Right renal pelvis (tissue), 4 donors: ENCODE data around the gene KLF1. TPM values are rescaled to one million over a fixed set of nuclear protein-coding genes. Genes with fewer than 3 reads are reported as not detected.
"Not testable (repeated sequence)": the region's sequence is repeated elsewhere in the genome, so short reads cannot be mapped to it uniquely, and the experiment has no call there.

ENCODE experiments used
- DNase-seq, 4 donors: peaks; one replicate each; pipeline ENCODE4 v3.0.0-alpha.2; 2013; ENCODE audit warnings: low read depth in 4 of 4, low spot score in 3 of 4, missing footprints in 1 of 4
- polyA plus RNA-seq, 4 donors: library from polyadenylated mRNA; unstranded; fragments of 120-200 nt; gene quantifications; one replicate each; pipeline ENCODE4 v1.2.1, GENCODE V29; 2013; ENCODE audit not compliant: insufficient read length in 4 of 4

The KLF1 gene
- polyA plus RNA-seq, 4 donors = 0.41 to 0.49 (median 0.44) TPM

DNA sequence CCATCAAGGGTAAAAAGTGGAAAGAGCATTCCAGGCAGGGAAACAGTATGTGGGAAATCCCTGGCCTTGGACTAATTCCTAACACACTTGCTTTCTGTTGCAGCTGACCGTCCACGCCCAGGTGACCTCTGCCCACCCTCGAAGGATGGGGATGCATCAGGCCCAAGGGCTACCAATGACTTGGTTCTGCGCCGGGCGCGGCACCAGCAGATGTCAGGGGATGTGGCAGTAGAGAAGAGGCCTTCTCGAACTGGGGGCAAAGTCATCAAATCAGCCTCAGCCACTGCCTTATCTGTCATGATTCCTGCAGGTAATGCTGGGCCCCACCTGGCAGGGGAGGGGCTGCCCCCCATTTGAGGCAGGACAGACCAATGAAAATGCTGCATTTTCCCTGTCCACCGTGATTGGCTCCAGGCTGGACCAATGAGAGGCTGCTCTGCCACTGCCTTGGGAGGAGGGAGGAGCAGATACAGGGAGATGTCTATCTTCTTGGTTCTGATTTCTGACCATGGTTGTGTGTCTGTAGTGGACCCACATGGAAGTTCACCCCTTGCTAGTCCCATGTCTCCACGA is 18.4 kb downstream of the KLF1 start:
- DNase-seq = no peak

DNA sequence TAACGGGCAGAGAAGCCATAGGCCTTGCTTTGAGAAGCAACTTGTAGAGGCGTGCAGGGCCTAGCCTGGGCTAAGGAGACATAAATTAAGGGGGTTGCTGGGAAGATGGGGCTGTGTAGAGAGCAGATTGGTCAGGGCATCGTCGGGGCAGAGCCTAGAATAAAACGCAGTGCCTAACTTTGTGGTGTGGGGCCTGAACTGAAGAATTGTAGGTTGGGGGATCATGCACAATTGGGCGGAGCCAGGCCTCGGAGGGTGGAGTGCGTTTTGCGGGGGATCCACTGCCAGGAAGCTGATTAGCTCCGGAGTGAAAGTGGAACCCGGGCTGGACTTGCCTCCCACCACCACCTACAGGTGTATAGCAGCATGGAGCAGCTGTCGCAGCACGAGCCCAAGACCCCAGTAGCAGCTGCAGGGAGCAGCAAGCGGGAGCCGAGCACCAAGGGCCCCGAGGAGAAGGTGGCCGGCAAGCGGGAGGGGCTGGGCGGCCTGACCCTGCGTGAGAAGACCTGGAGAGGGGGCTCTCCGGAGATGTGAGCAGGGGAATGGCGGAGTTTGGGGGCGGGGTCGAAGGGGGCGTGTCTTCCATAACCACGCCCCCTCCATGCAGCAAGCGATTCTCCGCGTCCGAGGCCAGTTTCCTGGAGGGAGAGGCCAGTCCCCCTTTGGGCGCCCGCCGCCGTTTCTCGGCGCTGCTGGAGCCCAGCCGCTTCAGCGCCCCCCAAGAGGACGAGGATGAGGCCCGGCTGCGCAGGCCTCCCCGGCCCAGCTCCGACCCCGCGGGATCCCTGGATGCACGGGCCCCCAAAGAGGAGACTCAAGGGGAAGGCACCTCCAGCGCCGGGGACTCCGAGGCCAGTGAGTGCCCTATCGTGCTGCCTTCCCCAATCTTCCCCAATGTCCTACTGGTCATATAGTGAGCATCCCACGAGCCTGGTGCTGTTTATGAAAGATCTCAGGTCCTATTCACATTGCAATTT is 19.6 kb downstream of the KLF1 start:
- DNase-seq = peak in 3 of 4 donors; percentile 70 to 78 (median 77)

DNA sequence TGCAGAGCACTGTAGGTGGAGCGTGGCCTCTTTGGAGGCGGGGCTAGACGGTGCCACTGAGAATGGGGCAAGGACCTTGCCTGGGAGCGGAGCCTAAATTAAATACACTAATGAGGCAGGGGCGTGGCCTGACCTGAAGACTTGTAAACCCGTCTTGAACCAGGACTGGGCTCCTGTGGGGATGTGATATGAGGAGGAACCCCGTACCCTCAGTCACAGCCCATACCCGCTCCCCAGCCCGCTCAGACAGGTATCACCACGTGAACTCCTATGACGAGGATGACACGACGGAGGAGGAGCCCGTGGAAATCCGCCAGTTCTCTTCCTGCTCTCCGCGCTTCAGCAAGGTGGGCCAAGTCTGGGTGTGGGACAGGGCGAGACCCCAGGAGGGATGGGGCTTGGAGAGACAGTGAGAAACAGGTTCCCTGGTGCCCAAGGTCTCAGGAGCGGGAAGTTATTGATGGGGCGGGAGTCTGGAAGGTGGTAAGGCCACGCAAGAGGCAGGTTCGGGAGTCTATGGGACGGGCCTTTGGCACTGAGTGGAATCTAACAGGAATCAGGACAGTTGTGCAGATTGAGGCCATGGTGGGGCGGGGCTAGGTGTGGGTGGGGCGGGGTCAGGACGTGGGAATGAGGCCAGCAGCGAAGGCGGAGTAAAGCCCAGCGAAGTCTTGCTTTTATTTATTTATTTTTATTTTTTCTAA is 20.4 kb downstream of the KLF1 start:
- DNase-seq = no peak

DNA sequence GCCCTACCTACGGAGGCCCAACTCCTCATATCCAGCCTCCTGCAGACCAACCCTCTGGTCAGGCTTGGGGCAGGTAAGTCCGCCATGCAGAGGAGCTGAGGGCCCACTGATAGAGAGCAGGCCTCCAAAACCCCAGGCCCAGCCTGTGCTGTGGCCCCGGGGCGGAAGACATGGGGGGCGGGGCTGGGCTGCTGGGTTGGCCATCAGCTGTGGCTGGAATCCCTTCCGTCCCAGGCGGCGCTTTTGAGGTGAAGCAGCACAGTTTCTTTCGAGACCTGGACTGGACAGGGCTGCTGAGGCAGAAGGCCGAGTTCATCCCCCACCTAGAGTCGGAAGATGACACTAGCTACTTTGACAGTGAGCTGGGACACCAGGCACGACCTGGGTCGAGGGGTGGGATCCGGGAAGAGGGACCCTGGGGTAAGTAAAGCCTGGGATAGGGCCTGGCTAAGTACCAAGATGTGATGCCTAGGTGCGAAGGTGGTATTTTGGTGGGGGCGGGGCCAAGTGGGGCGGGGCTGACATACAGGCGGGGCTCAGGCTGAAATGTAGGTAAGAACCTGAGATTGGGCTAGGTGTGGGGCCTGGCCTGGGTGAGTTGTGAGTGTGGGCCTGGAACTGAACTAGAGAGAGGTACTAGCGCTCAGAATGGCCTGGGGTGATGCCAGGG is 21.1 kb downstream of the KLF1 start:
- DNase-seq = no peak

DNA sequence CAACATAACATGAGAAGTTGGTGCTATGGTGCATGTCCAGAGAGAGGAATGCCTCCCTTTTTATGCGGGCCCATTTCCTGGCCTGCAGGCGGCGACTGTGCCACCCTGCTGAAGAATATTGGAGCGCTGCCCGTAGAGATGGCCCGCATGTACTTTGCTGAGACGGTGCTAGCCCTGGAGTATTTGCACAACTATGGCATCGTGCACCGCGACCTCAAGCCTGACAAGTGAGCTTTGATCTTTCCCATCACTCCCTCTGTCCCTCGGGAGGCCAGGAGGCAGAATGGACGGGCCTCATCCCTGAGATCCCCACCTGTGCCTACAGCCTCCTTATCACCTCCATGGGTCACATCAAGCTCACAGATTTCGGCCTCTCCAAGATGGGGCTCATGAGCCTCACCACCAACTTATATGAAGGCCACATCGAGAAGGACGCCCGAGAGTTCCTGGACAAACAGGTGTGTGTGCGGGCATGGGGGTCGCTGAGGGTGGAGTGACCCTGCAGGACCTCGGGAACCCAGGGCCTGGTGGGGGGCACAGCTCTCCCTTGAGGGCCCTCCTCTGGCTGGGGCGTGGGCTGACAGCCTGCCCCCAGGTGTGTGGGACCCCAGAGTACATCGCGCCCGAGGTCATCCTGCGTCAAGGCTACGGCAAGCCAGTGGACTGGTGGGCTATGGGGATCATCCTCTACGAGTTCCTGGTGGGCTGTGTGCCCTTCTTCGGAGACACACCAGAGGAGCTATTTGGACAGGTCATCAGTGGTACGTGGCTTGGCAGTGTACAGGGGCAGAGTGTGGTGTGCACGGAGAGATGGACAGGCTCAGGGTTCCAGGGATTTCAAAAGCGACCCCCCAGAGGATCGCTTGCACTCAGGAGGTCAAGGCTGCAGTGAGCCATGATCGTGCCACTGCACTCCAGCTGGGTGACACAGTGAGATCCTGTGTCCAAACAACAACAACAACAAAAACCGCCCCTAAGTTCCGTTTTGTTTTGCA is 22.0 kb downstream of the KLF1 start:
- no peak for DNase-seq

DNA sequence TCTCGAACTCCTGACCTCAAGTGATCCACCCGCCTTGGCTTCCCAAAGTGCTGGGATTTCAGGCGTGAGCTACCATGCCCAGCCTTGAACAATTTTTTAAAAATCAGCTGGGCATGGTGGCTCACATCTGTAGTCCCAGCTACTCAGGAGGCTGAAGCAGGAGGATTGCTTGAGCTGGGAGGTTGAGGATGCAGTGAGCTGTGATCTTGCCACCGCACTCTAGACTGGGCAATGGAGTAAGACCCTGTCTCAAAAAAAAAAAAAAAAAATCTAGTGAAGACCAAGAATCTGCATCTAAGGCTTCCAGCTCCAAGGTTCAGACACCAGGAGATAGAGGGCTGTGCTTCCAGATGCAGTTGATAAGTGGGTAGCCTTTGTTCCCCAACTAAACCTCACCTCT is 22.9 kb downstream of the KLF1 start:
- DNase-seq = no peak

DNA sequence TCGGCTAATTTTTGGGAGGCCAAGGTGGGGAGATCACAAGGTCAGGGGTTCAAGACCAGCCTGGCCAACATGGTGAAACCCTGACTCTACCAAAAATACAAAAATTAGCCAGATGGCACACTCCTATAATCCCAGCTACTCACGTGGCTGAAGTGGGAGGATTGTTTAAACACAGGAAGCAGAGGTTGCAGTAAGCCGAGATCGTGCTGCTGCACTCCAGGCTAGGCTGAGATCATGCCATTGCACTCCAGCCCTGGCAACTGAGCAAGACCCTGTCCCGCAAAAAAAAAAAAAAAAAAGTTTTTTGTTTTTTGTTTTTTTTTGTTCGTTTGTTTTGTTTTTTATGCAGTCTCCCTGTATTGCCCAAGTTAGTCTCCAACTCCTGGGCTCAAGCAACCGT is 27.5 kb downstream of the KLF1 start:
- no peak for DNase-seq

DNA sequence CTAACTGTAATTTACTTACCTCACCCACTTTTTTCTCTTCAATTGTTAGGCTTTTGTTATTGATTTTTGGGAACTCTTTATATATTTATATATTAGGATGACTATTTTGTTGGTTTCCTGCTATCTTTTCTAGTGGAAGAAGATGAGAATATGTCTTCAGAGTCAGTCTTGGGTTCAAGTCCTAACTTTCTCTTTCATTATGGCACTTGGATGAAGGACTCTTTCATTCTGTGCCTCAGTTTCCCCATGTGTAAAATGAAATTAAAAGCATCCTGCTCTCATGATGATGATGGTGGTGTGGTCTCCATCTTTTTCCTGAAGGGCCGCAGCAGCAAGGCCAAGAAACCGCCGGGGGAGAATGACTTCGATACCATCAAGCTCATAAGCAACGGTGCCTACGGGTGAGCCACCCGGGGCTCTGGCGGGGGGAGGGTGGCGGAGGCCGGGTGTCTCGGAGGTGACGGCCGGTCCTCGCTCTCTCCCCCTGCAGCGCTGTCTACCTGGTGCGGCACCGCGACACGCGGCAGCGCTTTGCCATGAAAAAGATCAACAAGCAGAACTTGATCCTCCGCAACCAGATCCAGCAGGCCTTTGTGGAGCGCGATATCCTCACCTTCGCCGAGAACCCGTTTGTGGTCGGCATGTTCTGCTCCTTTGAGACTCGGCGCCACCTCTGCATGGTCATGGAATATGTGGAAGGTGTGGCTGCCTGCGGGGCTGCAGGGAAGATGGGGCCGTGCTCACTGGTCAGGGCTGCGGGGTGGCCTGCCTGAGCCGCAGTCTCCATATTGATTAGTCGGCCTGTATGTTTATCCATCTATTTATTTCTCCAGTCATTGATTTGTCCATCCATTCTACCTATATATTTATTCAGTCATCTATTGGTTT is 28.7 kb downstream of the KLF1 start:
- DNase-seq = no peak

DNA sequence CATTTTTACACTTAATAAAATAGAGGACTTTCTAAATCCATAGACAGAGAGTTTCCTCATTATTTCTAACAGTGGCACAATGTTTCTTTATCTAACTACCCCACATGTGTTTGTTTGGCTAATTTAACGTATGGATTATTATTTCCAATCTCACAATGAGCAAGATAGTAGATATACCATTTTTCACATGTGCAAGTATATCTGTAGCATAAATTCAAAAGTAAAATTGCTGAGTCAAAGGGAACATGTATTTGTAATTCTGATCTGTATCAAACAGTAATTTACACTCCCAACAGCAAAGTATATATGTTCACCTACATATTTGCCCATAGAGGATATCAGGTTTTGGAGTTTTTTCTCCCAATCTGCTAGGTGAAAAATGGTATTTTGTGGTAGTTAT is 30.3 kb downstream of the KLF1 start:
- DNase-seq = no peak

DNA sequence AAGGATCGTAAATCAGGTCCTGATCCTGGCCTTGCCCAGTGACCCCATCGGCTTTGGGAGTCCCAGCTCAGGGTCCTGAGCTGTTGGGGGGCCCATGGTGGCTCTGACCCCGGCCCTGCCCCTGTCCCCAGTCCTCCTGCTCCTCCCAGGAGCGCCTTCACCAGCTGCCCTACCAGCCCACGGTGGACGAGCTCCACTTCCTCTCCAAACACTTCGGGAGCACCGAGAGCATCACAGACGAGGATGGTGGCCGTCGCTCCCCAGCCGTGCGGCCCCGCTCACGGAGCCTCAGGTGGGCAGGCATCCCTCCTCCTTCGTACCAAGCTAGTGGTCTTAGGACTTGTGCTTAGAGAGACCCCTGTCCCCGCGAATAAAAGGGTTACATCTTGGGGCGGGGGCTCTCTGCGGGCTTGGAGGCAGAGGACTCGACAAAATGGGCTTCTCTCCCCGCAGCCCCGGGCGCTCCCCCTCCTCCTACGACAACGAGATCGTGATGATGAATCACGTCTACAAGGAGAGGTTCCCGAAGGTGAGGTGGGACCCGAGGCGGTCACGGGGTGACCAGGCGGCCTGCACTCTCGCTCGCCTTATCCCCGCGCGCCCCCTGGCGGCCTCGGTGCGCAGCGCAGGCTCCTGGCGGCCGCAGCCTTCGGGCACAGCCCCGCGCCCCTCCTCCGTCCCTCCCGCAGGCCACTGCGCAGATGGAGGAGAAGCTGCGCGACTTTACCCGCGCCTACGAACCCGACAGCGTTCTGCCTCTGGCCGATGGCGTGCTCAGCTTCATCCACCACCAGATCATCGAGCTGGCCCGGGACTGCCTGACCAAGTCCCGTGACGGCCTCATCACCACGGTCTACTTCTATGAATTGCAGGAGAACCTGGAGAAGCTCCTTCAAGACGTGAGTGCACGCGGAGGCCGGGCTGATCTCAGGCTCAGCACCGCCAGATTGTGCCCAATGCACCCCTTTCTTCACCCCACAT is 39.6 kb downstream of the KLF1 start:
- DNase-seq = peak in 3 of 4 donors; percentile 53 to 80 (median 62)

DNA sequence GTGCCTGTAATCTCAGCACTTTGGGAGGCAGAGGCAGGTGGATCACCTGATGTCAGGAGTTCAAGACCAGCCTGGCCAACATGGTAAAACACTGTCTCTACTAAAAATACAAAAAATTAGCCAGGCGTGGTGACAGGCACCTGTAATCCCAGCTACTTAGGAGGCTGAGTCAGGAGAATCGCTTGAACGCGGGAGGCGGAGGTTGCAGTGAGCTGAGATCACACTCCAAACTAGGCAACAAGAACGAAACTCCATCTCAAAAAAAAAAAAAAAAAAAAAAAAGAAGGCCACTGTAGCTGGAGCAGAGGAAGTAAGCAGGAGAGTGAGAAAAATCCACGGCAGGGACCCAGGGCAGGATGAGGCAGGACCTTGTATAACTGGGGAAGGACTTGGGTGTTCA is 40.4 kb downstream of the KLF1 start:
- not testable (repeated sequence) for DNase-seq

DNA sequence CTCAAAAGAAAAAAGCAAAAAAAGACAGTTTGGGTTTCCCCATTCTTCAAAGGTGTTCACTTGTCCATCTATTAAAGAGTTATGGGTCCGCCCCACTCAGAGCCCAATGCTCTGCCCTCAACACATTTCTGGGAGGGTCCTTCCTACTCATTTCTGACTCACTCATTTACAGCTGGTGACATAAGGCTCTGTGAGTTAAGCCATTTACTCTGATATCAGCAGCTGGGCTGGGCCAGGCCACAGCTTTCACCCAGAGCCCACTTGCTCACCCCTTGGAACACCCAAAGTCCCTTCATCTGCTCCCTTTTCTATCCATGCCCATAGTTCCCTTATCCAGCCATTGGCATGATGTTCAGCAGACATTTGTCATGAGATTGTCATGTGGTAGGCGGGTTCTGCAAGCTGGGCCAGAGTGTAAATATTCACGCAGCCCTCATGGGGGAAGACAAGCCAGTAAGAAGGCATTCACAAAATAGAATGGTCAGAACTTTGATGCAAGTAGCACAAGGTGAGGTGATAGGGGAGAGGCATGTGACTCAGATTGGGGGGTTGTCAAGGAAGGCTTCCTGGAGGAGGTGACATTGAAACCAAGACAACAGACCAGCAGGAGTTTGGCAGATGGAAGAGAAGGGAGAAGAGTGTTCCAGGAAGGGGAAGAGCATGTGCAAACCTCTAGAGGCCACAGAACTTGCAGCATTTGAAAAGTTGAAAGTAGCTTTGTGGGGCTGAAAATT is 42.8 kb downstream of the KLF1 start:
- no peak for DNase-seq

DNA sequence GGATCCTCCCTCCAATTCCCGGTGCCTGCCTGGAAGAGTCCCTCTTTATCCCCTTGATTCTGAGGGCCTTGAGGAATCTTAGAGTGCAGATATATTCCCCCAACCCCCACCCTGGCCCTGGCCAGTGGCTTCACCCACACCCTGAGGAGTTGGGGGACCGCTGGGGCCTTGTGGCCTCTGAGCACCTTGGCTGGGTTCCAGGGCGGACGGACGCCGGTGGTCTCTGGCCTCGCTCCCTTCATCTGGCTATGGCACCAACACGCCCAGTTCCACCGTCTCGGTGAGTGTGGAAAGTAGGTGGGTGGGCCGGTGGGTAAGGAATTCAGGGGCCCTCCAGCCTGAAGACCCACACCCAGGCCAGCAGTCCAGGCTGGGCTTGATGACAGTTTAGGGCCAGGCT is 43.7 kb downstream of the KLF1 start:
- no peak for DNase-seq

DNA sequence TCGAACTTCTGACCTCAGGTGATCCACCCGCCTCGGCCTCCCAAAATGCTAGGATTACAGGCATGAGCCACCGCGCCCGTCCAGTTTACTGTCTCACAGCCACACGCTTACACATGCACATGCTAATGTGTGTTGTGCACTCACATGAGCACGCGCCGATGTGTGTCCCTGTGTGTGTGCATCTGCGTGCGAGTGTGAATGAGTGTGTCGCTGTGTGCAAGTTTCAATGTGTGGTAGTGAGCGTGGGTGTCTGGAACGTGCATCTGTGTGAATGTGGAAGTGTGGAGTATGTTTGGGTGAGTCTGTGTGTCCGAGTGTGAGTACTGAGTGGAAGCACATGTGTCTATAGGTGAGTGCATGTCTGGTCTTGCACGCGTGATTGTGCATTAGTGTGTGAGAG is 44.5 kb downstream of the KLF1 start:
- DNase-seq = no peak

DNA sequence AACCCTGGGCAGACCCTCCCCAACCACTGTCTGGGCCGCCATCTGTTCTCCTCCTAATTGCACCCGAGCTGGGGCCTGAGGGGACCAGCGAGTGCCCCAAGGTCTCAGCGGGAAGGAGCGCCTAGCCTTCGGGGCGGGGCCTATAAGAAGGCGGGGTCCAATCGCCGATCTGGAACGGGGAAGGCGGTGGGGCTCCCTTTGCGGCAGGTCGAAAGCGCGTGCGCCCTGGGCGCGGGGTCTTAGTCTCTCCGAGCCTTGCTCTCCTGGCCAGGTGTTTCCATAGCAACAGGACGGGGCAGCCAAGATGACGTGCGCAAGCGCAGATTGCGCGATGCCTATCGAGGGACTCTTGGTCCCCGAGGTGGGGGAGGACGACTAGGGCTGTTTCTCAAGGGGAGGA is 45.9 kb downstream of the KLF1 start:
- DNase-seq = no peak

DNA sequence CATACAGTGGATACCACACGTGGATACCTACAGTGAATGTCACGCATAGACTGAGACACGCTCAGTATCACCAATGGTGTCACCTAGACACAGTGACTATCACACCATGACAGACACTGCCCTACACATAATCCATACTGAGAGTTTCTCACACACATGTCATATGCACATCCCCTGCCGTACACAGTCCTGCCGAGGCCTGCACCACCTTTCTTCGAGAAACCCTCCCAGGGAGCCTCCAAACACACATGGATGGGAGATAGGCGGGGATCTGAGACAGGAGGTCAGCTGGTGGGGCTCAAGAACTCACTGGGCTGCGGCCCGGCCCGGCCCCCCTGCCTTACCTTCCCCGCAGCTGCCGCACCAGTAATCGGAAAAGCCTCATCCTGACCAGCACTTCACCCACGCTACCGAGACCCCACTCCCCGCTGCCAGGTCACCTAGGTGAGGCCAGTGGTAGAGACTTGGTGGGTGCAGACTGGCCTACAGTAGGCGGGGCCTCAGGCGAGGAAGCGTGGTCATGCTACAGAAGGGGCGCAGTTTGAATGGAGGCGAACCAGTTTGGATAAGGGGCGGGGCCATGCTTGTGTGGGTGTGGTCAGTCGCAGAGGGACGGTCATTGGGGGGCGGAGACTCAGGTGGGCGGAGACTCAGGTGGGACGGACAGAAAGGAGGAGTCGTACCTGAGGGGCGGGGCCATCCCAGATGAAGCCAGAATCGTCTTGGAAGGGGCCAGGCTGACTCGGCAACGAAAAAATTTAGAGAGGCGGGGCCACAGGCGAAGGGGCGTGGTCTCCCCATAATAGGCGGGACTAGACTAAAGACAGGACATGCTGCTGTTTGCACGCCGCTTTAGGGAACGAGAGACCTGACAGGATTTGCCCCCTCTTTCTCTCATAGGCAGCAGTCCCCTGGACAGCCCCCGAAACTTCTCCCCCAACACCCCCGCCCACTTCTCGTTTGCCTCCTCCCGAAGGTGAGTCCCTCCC is 46.6 kb downstream of the KLF1 start:
- no peak for DNase-seq
